Measurements from ENCODE around the gene SLC23A3.
"Not testable (repeated sequence)": the region's sequence is repeated elsewhere in the genome, so short reads cannot be mapped to it uniquely, and the experiment has no call there.

SLC23A3 gene

GRCh38 chr2:219205165-219205538, 35.3 kb upstream of the SLC23A3 start:
- no peak for DNase-seq (ENCODE audit: low read depth)

DNA sequence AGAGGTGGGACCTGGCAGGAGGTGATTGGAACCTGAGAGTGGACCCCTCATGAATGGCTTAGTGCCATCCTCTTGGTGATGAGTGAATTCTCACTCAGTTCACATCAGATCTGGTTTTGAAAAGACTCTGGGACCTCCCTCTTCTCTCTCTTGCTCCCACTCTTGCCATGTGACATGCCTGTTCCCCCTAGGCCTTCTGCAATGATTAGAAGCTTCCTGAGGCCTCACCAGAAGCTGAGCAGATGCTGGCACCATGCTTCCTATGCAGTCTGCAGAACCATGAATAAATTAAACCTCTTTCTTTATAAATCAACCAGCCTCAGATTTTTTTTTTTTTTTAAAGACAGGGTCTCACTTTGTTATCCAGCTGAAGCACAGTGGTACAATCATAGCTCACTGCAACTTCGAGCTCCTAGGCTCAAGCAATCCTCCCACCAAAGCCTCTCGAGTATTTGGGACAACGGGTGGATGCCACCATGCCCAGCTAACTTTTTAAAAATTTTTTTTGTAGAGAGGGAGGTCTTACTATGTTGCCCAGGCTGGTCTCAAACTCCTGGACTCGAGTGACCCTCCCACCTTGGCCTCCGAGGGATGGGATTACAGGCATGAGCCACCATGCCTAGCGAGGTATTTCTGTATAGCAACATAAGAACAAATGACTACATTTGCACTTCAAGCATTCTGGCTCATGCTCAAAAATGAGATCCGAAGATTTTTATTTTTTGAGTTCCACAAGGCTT, 34.8 kb upstream of the SLC23A3 start:
- no peak for DNase-seq (ENCODE audit: low read depth)

- DNase-seq (ENCODE audit: low read depth) = not testable (repeated sequence)
These were observed 31.5 kb upstream of the SLC23A3 start for GRCh38 chr2:219201331-219201730.

DNA sequence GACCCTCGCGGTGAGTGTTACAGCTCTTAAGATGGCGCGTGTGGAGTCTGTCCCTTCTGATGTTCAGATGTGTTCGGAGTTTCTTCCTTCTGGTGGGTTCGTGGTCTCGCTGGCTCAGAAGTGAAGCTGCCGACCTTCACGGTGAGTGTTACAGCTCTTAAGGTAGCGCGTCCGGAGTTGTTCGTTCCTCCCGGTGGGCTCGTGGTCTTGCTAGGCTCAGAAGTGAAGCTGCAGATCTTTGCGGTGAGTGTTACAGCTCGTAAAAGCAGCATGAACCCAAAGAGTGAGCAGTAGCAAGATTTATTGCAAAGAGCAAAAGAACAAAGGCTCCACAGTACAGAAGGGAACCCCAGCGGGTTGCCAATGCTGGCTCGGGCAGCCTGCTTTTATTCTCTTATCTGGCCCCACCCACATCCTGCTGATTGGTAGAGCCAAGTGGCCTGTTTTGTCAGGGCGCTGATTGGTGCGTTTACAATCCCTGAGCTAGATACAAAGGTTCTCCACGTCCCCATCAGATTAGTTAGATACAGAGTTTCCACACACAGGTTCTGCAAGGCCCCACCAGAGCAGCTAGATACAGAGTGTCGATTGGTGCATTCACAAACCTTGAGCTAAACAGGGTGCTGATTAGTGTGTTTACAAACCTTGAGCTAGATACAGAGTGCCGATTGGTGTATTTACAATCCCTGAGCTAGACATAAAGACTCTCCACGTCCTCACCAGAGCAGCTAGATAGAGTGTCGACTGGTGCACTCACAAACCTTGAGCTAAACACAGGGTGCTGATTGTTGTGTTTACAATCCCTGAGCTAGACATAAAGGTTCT, 30.9 kb upstream of the SLC23A3 start:
- not testable (repeated sequence) for DNase-seq (ENCODE audit: low read depth)

DNA sequence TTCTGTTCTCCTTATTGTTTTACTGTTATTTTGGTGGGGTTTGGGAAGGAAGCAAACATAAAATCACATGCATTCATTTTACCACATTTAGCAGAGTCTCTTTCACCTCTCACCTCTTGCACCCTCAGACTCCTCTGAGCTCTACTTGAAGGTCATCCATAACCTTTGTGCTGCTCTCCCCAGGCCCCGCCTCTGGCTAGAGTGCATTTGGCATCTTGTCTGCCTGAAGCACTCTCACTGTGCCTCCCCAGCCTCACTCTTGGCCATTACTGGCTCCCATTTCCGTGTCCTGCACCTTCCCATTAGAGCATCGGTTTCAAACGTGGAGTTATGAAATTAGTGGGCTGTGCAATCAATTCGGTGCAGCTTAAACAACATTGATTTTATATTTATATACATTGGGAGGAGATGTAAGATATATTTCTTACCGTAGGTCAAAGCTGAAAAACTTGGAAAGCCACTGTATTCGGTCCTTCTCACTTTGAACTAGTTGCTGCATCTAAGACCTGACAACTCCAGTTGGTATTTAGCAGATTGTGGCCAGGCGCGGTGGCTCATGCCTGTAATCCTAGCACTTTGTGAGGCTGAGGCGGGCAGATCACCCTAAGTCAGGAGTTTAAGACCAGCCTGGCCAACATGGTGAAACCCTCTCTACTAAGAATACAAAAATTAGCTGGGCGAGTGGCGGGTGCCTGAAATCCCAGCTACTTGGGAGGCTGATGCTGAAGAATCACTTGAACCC, 29.8 kb upstream of the SLC23A3 start:
- DNase-seq (ENCODE audit: low read depth) = no peak

GRCh38 chr2:219198974-219199373, 29.1 kb upstream of the SLC23A3 start:
- no peak for DNase-seq (ENCODE audit: low read depth)

GRCh38 chr2:219197388-219197787, 27.6 kb upstream of the SLC23A3 start:
- no peak for DNase-seq (ENCODE audit: low read depth)

GRCh38 chr2:219186754-219187456, 17.1 kb upstream of the SLC23A3 start:
- no peak for DNase-seq (ENCODE audit: low read depth)

- DNase-seq (ENCODE audit: low read depth) = no peak
These were observed 14.3 kb upstream of the SLC23A3 start for GRCh38 chr2:219184121-219184520.

- DNase-seq (ENCODE audit: low read depth) = no peak
These were observed 13.4 kb upstream of the SLC23A3 start for GRCh38 chr2:219183151-219183772.

- DNase-seq (ENCODE audit: low read depth) = no peak
These were observed 12.7 kb upstream of the SLC23A3 start for GRCh38 chr2:219182331-219183150.

DNA sequence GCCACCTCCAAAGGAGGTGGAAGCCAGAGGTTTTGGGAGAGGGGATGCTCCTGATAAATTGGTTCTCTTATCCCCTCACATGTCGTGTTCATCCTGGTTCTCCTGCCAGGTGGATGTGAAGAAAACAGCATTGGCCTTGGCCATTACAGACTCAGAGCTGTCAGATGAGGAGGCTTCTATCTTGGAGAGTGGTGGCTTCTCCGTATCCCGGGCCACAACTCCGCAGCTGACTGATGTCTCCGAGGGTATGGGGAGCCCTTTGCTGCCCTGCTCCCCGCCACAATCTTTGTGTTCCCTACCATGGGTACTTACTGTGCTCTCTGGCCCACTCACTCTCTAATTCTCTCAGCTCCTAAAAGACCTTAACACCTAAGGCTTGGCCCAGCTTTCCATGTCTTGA, 11.7 kb upstream of the SLC23A3 start:
- no peak for DNase-seq (ENCODE audit: low read depth)

DNA sequence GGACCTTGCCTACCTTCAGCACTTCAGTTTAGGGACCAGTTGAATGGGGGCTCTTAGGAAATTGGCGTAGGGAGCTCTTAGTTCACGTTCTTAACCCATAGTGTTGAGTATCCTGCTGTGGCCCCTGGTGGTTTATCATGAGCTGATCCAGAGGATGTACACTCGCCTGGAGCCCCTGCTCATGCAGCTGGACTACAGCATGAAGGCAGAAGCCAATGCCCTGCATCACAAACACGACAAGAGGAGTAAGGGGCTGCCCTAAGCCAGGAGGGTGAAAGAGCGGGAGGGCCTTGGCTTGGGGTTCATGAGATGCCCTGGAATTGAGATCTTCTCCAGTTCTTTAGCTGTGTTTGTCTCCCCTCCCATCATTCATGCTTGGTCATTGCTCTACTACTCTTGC, 11.1 kb upstream of the SLC23A3 start:
- no peak for DNase-seq (ENCODE audit: low read depth)

GRCh38 chr2:219179601-219180465, 10.0 kb upstream of the SLC23A3 start:
- DNase-seq (ENCODE audit: low read depth) = no peak

GRCh38 chr2:219178377-219179175, 8.7 kb upstream of the SLC23A3 start:
- no peak for DNase-seq (ENCODE audit: low read depth)

DNA sequence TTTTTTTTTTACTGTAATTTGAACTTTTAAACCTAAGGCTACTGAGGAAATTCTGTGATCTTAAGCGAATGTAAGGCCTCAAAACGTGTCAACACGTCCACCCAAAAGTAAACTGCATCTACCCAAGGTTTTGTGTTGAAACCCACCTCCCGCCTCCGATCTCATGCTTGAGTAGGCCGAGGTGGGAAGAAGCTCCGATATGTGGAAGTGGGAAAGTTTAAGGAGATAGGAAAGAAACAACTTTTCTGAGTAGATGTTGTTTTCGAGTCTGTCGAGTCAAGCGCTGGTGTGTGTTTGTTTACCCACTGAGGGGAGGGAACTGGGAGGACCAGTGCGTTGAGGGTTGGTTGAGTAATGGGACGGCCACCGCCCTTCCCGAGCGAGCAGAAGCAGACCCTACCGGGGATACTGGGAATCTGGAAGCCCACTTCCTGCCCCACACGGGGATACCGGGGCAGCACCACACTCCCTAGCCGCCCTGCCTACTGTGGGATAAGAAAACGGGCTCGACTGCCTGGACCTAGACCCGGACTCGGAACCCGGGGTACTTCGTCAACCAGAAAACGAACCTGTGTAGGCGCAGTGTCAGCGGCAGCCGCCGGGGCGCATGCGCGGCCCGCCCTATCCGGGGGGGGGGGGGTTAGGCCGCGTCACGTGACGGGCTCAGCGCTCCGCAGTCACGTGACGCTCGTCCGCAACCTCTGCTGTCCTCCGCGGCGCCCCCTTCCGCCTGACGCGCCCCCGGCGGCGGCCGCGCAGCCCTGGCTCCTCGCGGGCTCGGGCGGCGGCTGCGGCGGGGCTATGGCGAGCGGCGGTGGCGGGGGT, 7.9 kb upstream of the SLC23A3 start, which contains the start of gene RETREG2:
Gene RETREG2, plus strand, starts transcription at position 724 of the 825 bp plus-strand sequence. Its CDS starts 78 bp downstream, at position 802.
- DNase-seq (ENCODE audit: low read depth) = no peak

DNA sequence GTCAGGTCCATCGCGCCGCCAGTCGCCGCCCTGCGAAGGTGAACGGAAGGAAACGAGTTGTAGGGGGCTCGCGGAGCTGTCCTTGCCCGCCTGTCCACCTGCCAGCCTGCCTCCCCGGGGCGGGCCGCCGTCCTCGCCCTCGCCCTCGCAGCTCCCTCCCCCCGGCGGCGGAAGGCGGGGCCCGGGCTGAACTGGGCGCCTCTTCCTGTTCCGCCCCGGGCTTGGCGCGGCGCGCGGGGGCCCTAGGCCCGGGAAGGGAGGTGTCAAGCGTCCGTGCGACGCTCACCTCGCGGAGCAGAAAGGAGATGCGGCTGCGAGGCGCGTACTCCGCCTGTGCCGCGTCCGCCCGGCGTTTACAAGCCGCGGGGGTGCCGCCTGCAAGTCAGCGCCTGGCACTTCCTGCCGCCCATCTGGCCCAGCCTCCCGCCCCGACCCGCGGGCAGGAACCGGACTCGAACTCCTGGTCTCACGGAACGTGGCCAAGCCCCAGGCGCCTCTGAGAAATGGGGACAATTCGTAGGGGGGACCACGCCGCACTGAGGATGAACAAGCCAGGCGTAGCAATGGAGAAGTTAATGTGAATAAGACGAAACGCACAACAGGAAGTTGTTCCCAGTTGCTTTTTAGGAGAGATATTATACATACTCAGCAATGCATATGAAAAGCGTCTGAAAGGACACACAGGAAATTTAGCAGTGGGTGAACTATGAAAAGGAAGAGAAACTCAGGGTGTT, 7.2 kb upstream of the SLC23A3 start, which contains the start of gene CNPPD1:
Gene CNPPD1, minus strand, starts transcription at position 108 of the 734 bp plus-strand sequence. Its CDS starts 97 bp downstream, at position 11.
- no peak for DNase-seq (ENCODE audit: low read depth)

Measured in HS-27A (cell line).